Measurements from ENCODE around the gene GFRA1. TPM values are rescaled to one million over a fixed set of nuclear protein-coding genes. Genes with fewer than 3 reads are reported as not detected.

Gene GFRA1
- total RNA-seq, 2 experiments from 2014 or later, result not detected

GRCh38 chr10:116232613-116233012, 40.4 kb downstream of the GFRA1 start:
- no peaks in the 10 kb centered on the region for H3K9me3 Mint-ChIP-seq
- H3K4me3 Mint-ChIP-seq, result no peak overlapping the region
- ATAC-seq (ENCODE audit: poor library complexity), result no peak
- Histone ChIP-seq H3K4me3 (ENCODE audit: low read length) (no peak overlapping the region), H3K36me3 (ENCODE audit: insufficient read depth, low read length) (no peaks in the 10 kb centered on the region), H3K27ac (ENCODE audit: low read depth in 1 of 2, low read length in 2 of 2) (no peak overlapping the region), H3K4me1 (ENCODE audit: insufficient read depth, low read length) (no peaks in the 10 kb centered on the region), H3K9me3 (ENCODE audit: control insufficient read depth in 1 of 2, insufficient read depth in 1 of 2, low read length in 2 of 2) (peaks cover 0 to 4% of the 10 kb centered on the region in 2 experiments), H3K27me3 (ENCODE audit: control insufficient read depth in 1 of 2, insufficient read depth in 2 of 2, low read length in 2 of 2) (no peaks in the 10 kb centered on the region)
- intact Hi-C loops (cut with DNase I, micrococcal nuclease), result no loop called here
- no peaks in the 10 kb centered on the region for H3K27me3 Mint-ChIP-seq
- no peak for DNase-seq
- H3K4me1 Mint-ChIP-seq (ENCODE audit: low read depth), result no peaks in the 10 kb centered on the region
- no peak overlapping the region for H3K27ac Mint-ChIP-seq
- TF ChIP-seq CTCF (IDR thresholded peaks at IDR 0.05), result no peak
- POLR2A ChIA-PET, result no interaction called here
- no peaks in the 10 kb centered on the region for H3K36me3 Mint-ChIP-seq (ENCODE audit: low read depth)
- CTCF ChIA-PET, result no interaction called here

- CTCF ChIA-PET, result no interaction called here
- H3K4me3 Mint-ChIP-seq, result no peak overlapping the region
- intact Hi-C loops (cut with DNase I, micrococcal nuclease), result no loop called here
Observed at GRCh38 chr10:116226766-116227165, 46.2 kb downstream of the GFRA1 start.

GRCh38 chr10:116226053-116226452, 47.0 kb downstream of the GFRA1 start:
- Mint-ChIP-seq H3K27me3 (no peaks in the 10 kb centered on the region), H3K4me1 (ENCODE audit: low read depth) (no peaks in the 10 kb centered on the region), H3K36me3 (ENCODE audit: low read depth) (no peaks in the 10 kb centered on the region), H3K27ac (no peak overlapping the region), H3K9me3 (no peaks in the 10 kb centered on the region), H3K4me3 (no peak overlapping the region)
- H3K4me1 ChIP-seq (ENCODE audit: insufficient read depth, low read length), result no peaks in the 10 kb centered on the region
- ChIA-PET POLR2A (no interaction called here), CTCF (no interaction called here)
- H3K27me3 ChIP-seq (ENCODE audit: control insufficient read depth in 1 of 2, insufficient read depth in 2 of 2, low read length in 2 of 2), result no peaks in the 10 kb centered on the region
- DNase-seq (no peak), ATAC-seq (ENCODE audit: poor library complexity) (no peak)
- intact Hi-C loops (cut with DNase I, micrococcal nuclease), result no loop called here
- no peak for TF ChIP-seq CTCF (IDR thresholded peaks at IDR 0.05)
- H3K36me3 ChIP-seq (ENCODE audit: insufficient read depth, low read length), result no peaks in the 10 kb centered on the region
- H3K27ac ChIP-seq (ENCODE audit: low read depth in 1 of 2, low read length in 2 of 2), result no peak overlapping the region
- H3K9me3 ChIP-seq (ENCODE audit: control insufficient read depth in 1 of 2, insufficient read depth in 1 of 2, low read length in 2 of 2), result peaks cover 0 to 4% of the 10 kb centered on the region in 2 experiments
- H3K4me3 ChIP-seq (ENCODE audit: low read length), result no peak overlapping the region

More at GRCh38 chr10:116226766-116227165, 46.2 kb downstream of the GFRA1 start:
- H3K27me3 Mint-ChIP-seq, result no peaks in the 10 kb centered on the region
- no peak for ATAC-seq (ENCODE audit: poor library complexity)
- no peaks in the 10 kb centered on the region for H3K4me1 ChIP-seq (ENCODE audit: insufficient read depth, low read length)
- H3K27ac ChIP-seq (ENCODE audit: low read depth in 1 of 2, low read length in 2 of 2), result no peak overlapping the region
- no peaks in the 10 kb centered on the region for H3K36me3 Mint-ChIP-seq (ENCODE audit: low read depth)
- POLR2A ChIA-PET, result no interaction called here
- no peaks in the 10 kb centered on the region for H3K27me3 ChIP-seq (ENCODE audit: control insufficient read depth in 1 of 2, insufficient read depth in 2 of 2, low read length in 2 of 2)
- no peak overlapping the region for H3K4me3 ChIP-seq (ENCODE audit: low read length)
- H3K27ac Mint-ChIP-seq, result no peak overlapping the region
- no peak for TF ChIP-seq CTCF (IDR thresholded peaks at IDR 0.05)
- peaks cover 0 to 4% of the 10 kb centered on the region in 2 experiments for H3K9me3 ChIP-seq (ENCODE audit: control insufficient read depth in 1 of 2, insufficient read depth in 1 of 2, low read length in 2 of 2)
- DNase-seq, result no peak
- no peaks in the 10 kb centered on the region for H3K9me3 Mint-ChIP-seq
- no peaks in the 10 kb centered on the region for H3K36me3 ChIP-seq (ENCODE audit: insufficient read depth, low read length)
- H3K4me1 Mint-ChIP-seq (ENCODE audit: low read depth), result no peaks in the 10 kb centered on the region
